T-helper 2 cell treated with Interferon-gamma antibody and Interleukin-4, amounts not matched to agents 5 μg/mL and 100 μg/mL, for 36 hours (primary cell): Measurements from ENCODE around the gene DHFR.
A peak's percentile ranks its signal among the peaks of the same experiment; 100 is the strongest.
"Not testable (repeated sequence)": the region's sequence is repeated elsewhere in the genome, so short reads cannot be mapped to it uniquely, and the experiment has no call there.

Experiments used
- DNase-seq: peaks from one replicate; pipeline ENCODE4 v3.0.0; 2021; ENCODE audit warnings: low spot score
- H3K27ac Mint-ChIP-seq: one replicate; pipeline ENCODE4 v1.8.0; 2021; ENCODE audit warnings: mild to moderate bottlenecking, mixed read lengths
- H3K27me3 Mint-ChIP-seq: one replicate; pipeline ENCODE4 v1.8.0; 2021; ENCODE audit warnings: low read depth, mixed read lengths
- H3K36me3 Mint-ChIP-seq: one replicate; pipeline ENCODE4 v1.8.0; 2021; ENCODE audit warnings: low read depth, mixed read lengths
- H3K4me1 Mint-ChIP-seq: one replicate; pipeline ENCODE4 v1.8.0; 2021; ENCODE audit warnings: low read depth, mixed read lengths
- H3K4me3 Mint-ChIP-seq: one replicate; pipeline ENCODE4 v1.8.0; 2022; ENCODE audit warnings: mild to moderate bottlenecking, moderate library complexity, mixed read lengths
- H3K9me3 Mint-ChIP-seq: one replicate; pipeline ENCODE4 v1.8.0; 2021; ENCODE audit warnings: mixed read lengths

Gene DHFR

GRCh38 chr5:80668016-80668969, 13.5 kb upstream of the DHFR start:
- H3K4me3 Mint-ChIP-seq: no peak overlapping the region
- peaks cover 52% of the 10 kb centered on the region for H3K36me3 Mint-ChIP-seq
- no peak overlapping the region for H3K27ac Mint-ChIP-seq
- no peak for DNase-seq
- peaks cover 10% of the 10 kb centered on the region for H3K4me1 Mint-ChIP-seq
- no peaks in the 10 kb centered on the region for H3K27me3 Mint-ChIP-seq
- H3K9me3 Mint-ChIP-seq: no peaks in the 10 kb centered on the region

GRCh38 chr5:80667384-80667783, 12.6 kb upstream of the DHFR start:
- H3K4me3 Mint-ChIP-seq: no peak overlapping the region
- H3K36me3 Mint-ChIP-seq: peaks cover 54% of the 10 kb centered on the region
- DNase-seq: no peak
- H3K27ac Mint-ChIP-seq: no peak overlapping the region
- H3K9me3 Mint-ChIP-seq: no peaks in the 10 kb centered on the region
- peaks cover 9% of the 10 kb centered on the region for H3K4me1 Mint-ChIP-seq
- no peaks in the 10 kb centered on the region for H3K27me3 Mint-ChIP-seq

- peaks cover 7% of the 10 kb centered on the region for H3K4me1 Mint-ChIP-seq
- H3K27ac Mint-ChIP-seq: no peak overlapping the region
- no peak overlapping the region for H3K4me3 Mint-ChIP-seq
- no peaks in the 10 kb centered on the region for H3K9me3 Mint-ChIP-seq
- DNase-seq: no peak
- H3K36me3 Mint-ChIP-seq: peaks cover 50% of the 10 kb centered on the region
- no peaks in the 10 kb centered on the region for H3K27me3 Mint-ChIP-seq
Observed at GRCh38 chr5:80665057-80665456, 10.3 kb upstream of the DHFR start.

- no peaks in the 10 kb centered on the region for H3K9me3 Mint-ChIP-seq
- H3K27me3 Mint-ChIP-seq: no peaks in the 10 kb centered on the region
- peaks cover 65% of the 10 kb centered on the region for H3K36me3 Mint-ChIP-seq
- H3K4me3 Mint-ChIP-seq: no peak overlapping the region
- no peak overlapping the region for H3K27ac Mint-ChIP-seq
- H3K4me1 Mint-ChIP-seq: peaks cover 4% of the 10 kb centered on the region
- no peak for DNase-seq
Observed at GRCh38 chr5:80662108-80662507, 7.3 kb upstream of the DHFR start.

- not testable (repeated sequence) for H3K27ac Mint-ChIP-seq, H3K9me3 Mint-ChIP-seq
Observed at GRCh38 chr5:80660661-80661060, 5.9 kb upstream of the DHFR start.

GRCh38 chr5:80659106-80659505, 4.3 kb upstream of the DHFR start:
- peaks cover 56% of the 10 kb centered on the region for H3K36me3 Mint-ChIP-seq
- H3K9me3 Mint-ChIP-seq: no peaks in the 10 kb centered on the region
- DNase-seq: no peak
- H3K4me1 Mint-ChIP-seq: peaks cover 15% of the 10 kb centered on the region
- no peak overlapping the region for H3K27ac Mint-ChIP-seq
- H3K27me3 Mint-ChIP-seq: no peaks in the 10 kb centered on the region
- H3K4me3 Mint-ChIP-seq: no peak overlapping the region

More at GRCh38 chr5:80660661-80661060, 5.9 kb upstream of the DHFR start:
- Mint-ChIP-seq H3K4me1 (peaks cover 15% of the 10 kb centered on the region), H3K36me3 (peaks cover 68% of the 10 kb centered on the region)
- H3K27me3 Mint-ChIP-seq, DNase-seq, H3K4me3 Mint-ChIP-seq: not testable (repeated sequence)

GRCh38 chr5:80656425-80656824, 1.6 kb upstream of the DHFR start:
- Mint-ChIP-seq H3K4me3 (peak overlapping the region; percentile 93), H3K36me3 (peaks cover 53% of the 10 kb centered on the region), H3K27ac (peak overlapping the region; percentile 99), H3K27me3 (no peaks in the 10 kb centered on the region), H3K4me1 (peaks cover 24% of the 10 kb centered on the region), H3K9me3 (no peaks in the 10 kb centered on the region)
- DNase-seq: no peak

- Mint-ChIP-seq H3K27ac (peak overlapping the region; percentile 99), H3K36me3 (peaks cover 47% of the 10 kb centered on the region), H3K4me3 (peak overlapping the region; percentile 93), H3K9me3 (no peaks in the 10 kb centered on the region), H3K27me3 (no peaks in the 10 kb centered on the region), H3K4me1 (peaks cover 24% of the 10 kb centered on the region)
- DNase-seq: peak; percentile 15
Observed at GRCh38 chr5:80655231-80655774, 520 bp upstream of the DHFR start.

- peak overlapping the region; percentile 71 for H3K27ac Mint-ChIP-seq
- H3K9me3 Mint-ChIP-seq: no peaks in the 10 kb centered on the region
- peaks cover 36% of the 10 kb centered on the region for H3K36me3 Mint-ChIP-seq
- peak overlapping the region; percentile 88 for H3K4me3 Mint-ChIP-seq
- no peak for DNase-seq
- H3K27me3 Mint-ChIP-seq: no peaks in the 10 kb centered on the region
- peaks cover 24% of the 10 kb centered on the region for H3K4me1 Mint-ChIP-seq
Observed at GRCh38 chr5:80654054-80654390, 761 bp downstream of the DHFR start.

- Mint-ChIP-seq H3K36me3 (peaks cover 38% of the 10 kb centered on the region), H3K27ac (peak overlapping the region; percentile 71), H3K9me3 (no peaks in the 10 kb centered on the region), H3K27me3 (no peaks in the 10 kb centered on the region), H3K4me1 (peaks cover 26% of the 10 kb centered on the region), H3K4me3 (peak overlapping the region; percentile 88)
- DNase-seq: no peak
Observed at GRCh38 chr5:80653502-80653901, 1.3 kb downstream of the DHFR start.

GRCh38 chr5:80646926-80647325, 7.9 kb downstream of the DHFR start:
- no peak for DNase-seq
- Mint-ChIP-seq H3K27ac (no peak overlapping the region), H3K36me3 (peaks cover 57% of the 10 kb centered on the region), H3K9me3 (no peaks in the 10 kb centered on the region), H3K4me3 (no peak overlapping the region), H3K27me3 (no peaks in the 10 kb centered on the region), H3K4me1 (peaks cover 13% of the 10 kb centered on the region)

- H3K4me3 Mint-ChIP-seq: no peak overlapping the region
- peaks cover 70% of the 10 kb centered on the region for H3K36me3 Mint-ChIP-seq
- H3K9me3 Mint-ChIP-seq: no peaks in the 10 kb centered on the region
- H3K27ac Mint-ChIP-seq: no peak overlapping the region
- no peaks in the 10 kb centered on the region for H3K27me3 Mint-ChIP-seq
- H3K4me1 Mint-ChIP-seq: peaks cover 13% of the 10 kb centered on the region
- no peak for DNase-seq
Observed at GRCh38 chr5:80644900-80645299, 9.9 kb downstream of the DHFR start.

GRCh38 chr5:80641353-80641752, 13.4 kb downstream of the DHFR start:
- Mint-ChIP-seq H3K4me3 (no peak overlapping the region), H3K27ac (no peak overlapping the region), H3K27me3 (no peaks in the 10 kb centered on the region), H3K4me1 (peaks cover 13% of the 10 kb centered on the region), H3K36me3 (peaks cover 71% of the 10 kb centered on the region), H3K9me3 (no peaks in the 10 kb centered on the region)
- no peak for DNase-seq

- no peaks in the 10 kb centered on the region for H3K9me3 Mint-ChIP-seq
- H3K36me3 Mint-ChIP-seq: peaks cover 65% of the 10 kb centered on the region
- no peaks in the 10 kb centered on the region for H3K27me3 Mint-ChIP-seq
- H3K27ac Mint-ChIP-seq: no peak overlapping the region
- H3K4me3 Mint-ChIP-seq: no peak overlapping the region
- H3K4me1 Mint-ChIP-seq: peaks cover 7% of the 10 kb centered on the region
- DNase-seq: no peak
Observed at GRCh38 chr5:80634193-80634592, 20.6 kb downstream of the DHFR start.
